K562 (cell line): ENCODE results near the gene CLIC1. TPM values are rescaled to one million over a fixed set of nuclear protein-coding genes. Genes with fewer than 3 reads are reported as not detected.

ENCODE experiments used
- ATF1 ChIP-seq, 2 experiments: fragments of 450-650 bp in 1 of 2; IDR thresholded peaks; 2 replicates each; pipeline ENCODE4 v1.6.1; 2016; ENCODE audit warnings: missing compliant biosample characterization in 1 of 2, missing genetic modification characterization in 1 of 2
- CTCFL ChIP-seq: IDR thresholded peaks from 2 replicates; pipeline ENCODE4 v1.6.1; 2011; ENCODE audit warnings: borderline replicate concordance, low read depth, mild to moderate bottlenecking, moderate library complexity, low read length; ENCODE audit not compliant: insufficient read depth, poor library complexity, severe bottlenecking
- DACH1 ChIP-seq: fragments of 450-650 bp; IDR thresholded peaks from 2 replicates; pipeline ENCODE4 v1.6.1; 2018; ENCODE audit not compliant: partially characterized antibody
- E2F1 ChIP-seq: sonication (generic); formaldehyde crosslinking; IDR thresholded peaks from 2 replicates; pipeline ENCODE4 v1.8.1; 2023; ENCODE audit warnings: mild to moderate bottlenecking, missing genetic modification reagents, moderate library complexity
- E2F3 ChIP-seq: fragments of 250-450 bp; sonication (Bioruptor Pico); IDR thresholded peaks from 2 replicates; pipeline ENCODE4 v1.4.0; 2020; ENCODE audit warnings: mild to moderate bottlenecking
- GTF2F1 ChIP-seq: IDR thresholded peaks from 2 replicates; pipeline ENCODE4 v1.6.1; 2011; ENCODE audit warnings: low read depth, low read length, improper control_type of control experiment
- MTA1 ChIP-seq: fragments of 450-650 bp; IDR thresholded peaks from 2 replicates; pipeline ENCODE4 v1.6.1; 2017; ENCODE audit warnings: borderline replicate concordance
- NCOA1 ChIP-seq: fragments of 450-650 bp; IDR thresholded peaks from 2 replicates; pipeline ENCODE4 v1.6.1; 2016; ENCODE audit warnings: low read depth
- NFE2 ChIP-seq: IDR thresholded peaks from 2 replicates; pipeline ENCODE4 v1.6.1; 2014; ENCODE audit warnings: antibody characterized with exemption, low read depth
- PCBP1 ChIP-seq: fragments of 200-400 bp; formaldehyde crosslinking; IDR thresholded peaks from 2 replicates; pipeline ENCODE4 v1.6.1; 2018; ENCODE audit warnings: mild to moderate bottlenecking, low read depth, low read length; ENCODE audit not compliant: poor library complexity, severe bottlenecking
- POLR2H ChIP-seq: IDR thresholded peaks from 2 replicates; pipeline ENCODE4 v1.6.1; 2016; ENCODE audit warnings: missing genetic modification characterization, low read depth, mild to moderate bottlenecking, control low read depth, missing compliant biosample characterization, moderate library complexity
- PPARD ChIP-seq: fragments of 250-450 bp; sonication (Bioruptor Pico); IDR thresholded peaks from 2 replicates; pipeline ENCODE4 v1.8.0; 2022; ENCODE audit warnings: inconsistent platforms, mild to moderate bottlenecking, moderate library complexity
- RBM34 ChIP-seq: fragments of 200-400 bp; formaldehyde crosslinking; IDR thresholded peaks from 2 replicates; pipeline ENCODE4 v1.6.1; 2018; ENCODE audit warnings: low read length, borderline replicate concordance; ENCODE audit not compliant: insufficient read depth
- SAFB ChIP-seq: fragments of 200-400 bp; formaldehyde crosslinking; IDR thresholded peaks from 2 replicates; pipeline ENCODE4 v1.6.1; 2017; ENCODE audit warnings: low read depth, low read length, borderline replicate concordance
- SIN3A ChIP-seq, 2 experiments: fragments of 150-350 bp in 1 of 2; IDR thresholded peaks; 2 replicates each; pipeline ENCODE4 v1.6.1; 2011 to 2016; ENCODE audit warnings: borderline replicate concordance in 2 of 2, low read depth in 2 of 2, low read length in 2 of 2, mild to moderate bottlenecking in 2 of 2, moderate library complexity in 2 of 2; ENCODE audit not compliant: control insufficient read depth in 1 of 2
- STAT6 ChIP-seq: sonication (generic); formaldehyde crosslinking; IDR thresholded peaks from 2 replicates; pipeline ENCODE4 v1.8.1; 2023; ENCODE audit warnings: mild to moderate bottlenecking, missing genetic modification reagents
- ZBTB8A ChIP-seq: fragments of 450-650 bp; IDR thresholded peaks from 2 replicates; pipeline ENCODE4 v1.6.1; 2018; ENCODE audit warnings: mild to moderate bottlenecking, moderate library complexity; ENCODE audit not compliant: partially characterized antibody
- ZFP30 ChIP-seq: fragments of 250-450 bp; sonication (Bioruptor Pico); IDR thresholded peaks from 2 replicates; pipeline ENCODE4 v1.8.0; 2022; ENCODE audit warnings: moderate library complexity, mild to moderate bottlenecking, inconsistent platforms, borderline replicate concordance
- polyA plus RNA-seq, 8 experiments: library from polyadenylated mRNA; depleted of rRNA in 4 of 8; stranded (reverse) in 5 of 8; unstranded in 3 of 8; fragments of >200 nt; fragmentation: Nextera tagmentation in 2 of 8; fragmentation: Illumina TruSeq in 1 of 8; extraction: Ambion mirVana in 2 of 8; extraction: Trizol in 1 of 8; gene quantifications; 2 replicates each; pipeline versions ENCODE4 v1.2.1 to v1.2.3, GENCODE V29; 2011 to 2014; ENCODE audit warnings: inconsistent platforms in 1 of 8, missing spikeins in 1 of 8
- total RNA-seq, 7 experiments: library from RNA; depleted of rRNA in 6 of 7; stranded (reverse); fragments of >200 nt in 6 of 7; fragmentation: Illumina TruSeq in 2 of 7; extraction: Trizol in 2 of 7; gene quantifications; 2 replicates each; pipeline versions ENCODE4 v1.2.1 to v1.2.3, GENCODE V29; 2011 to 2021; ENCODE audit warnings: low replicate concordance in 1 of 7
- TF ChIP-seq, protein P1 (sequence below): fragments of 250-450 bp; sonication (Bioruptor Pico); IDR thresholded peaks from 2 replicates; pipeline ENCODE4 v1.8.0; 2021; ENCODE audit warnings: moderate library complexity, mild to moderate bottlenecking, inconsistent platforms

The CLIC1 gene
- total and polyA plus RNA-seq, 9 of the 15 experiments (the other 6 are each of a cell fraction or from before 2014, with no cell fraction given), result 1,267 to 2,419 (median 1,808) TPM

DNA sequence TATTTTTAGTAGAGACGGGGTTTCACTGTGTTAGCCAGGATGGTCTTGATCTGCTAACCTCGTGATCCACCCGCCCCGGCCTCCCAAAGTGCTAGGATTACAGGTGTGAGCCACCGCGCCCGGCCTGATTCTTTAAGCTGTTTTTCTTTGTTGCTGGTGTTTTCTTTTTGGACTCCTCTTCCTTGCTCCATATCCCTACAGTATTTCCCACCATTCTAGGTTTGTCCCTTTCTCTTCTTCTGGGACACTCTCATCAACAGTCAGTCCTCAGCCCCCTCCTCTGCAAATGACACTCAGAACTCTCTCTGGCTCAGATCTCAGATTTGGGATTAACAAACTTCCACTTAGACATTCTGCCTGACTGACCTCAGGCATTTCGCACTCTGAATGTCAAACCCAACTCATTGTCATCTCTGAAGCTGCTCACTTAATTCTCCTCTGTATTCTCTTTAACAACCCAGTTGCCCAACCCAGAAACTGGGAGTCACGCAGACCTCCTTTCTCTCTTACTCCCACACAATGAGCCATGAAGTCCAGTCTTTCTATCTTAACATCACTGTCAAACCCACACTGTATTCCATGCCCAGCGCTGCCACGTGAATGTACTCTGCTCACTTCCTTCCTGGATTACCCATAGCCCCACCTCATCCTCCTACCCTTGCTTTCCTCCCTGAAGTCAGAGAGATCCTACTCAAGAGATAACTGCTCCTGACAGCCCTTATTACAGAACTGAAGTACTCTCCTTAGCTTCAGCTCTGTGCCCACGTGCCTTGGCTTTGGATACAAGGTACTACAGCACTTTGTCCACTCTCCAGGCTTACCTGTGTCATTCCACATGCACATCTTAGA is 10.6 kb downstream of the CLIC1 start (continued):
- no peak for TF ChIP-seq STAT6 (CRISPR knock-in tag)
- TF ChIP-seq ATF1 (CRISPR knock-in tag; IDR thresholded peaks at IDR 0.05), result no peak
- TF ChIP-seq ATF1 (tag; IDR thresholded peaks at IDR 0.05), result peak; percentile 68
- TF ChIP-seq SIN3A (IDR thresholded peaks at IDR 0.05; ENCODE audit: borderline replicate concordance in 2 of 2, control insufficient read depth in 1 of 2, low read depth in 2 of 2, low read length in 2 of 2), result peak in 1 of 2 experiments; percentile 57; a peak in 1 of 4 replicates
- no peak for TF ChIP-seq PCBP1
- peak; percentile 74; the same call in 1 of the 2 replicates for TF ChIP-seq E2F3
- no peak for TF ChIP-seq SAFB
- TF ChIP-seq PPARD (CRISPR knock-in tag), result no peak
- TF ChIP-seq E2F1, result no peak
- no peak for TF ChIP-seq RBM34
- TF ChIP-seq, protein P1, sequence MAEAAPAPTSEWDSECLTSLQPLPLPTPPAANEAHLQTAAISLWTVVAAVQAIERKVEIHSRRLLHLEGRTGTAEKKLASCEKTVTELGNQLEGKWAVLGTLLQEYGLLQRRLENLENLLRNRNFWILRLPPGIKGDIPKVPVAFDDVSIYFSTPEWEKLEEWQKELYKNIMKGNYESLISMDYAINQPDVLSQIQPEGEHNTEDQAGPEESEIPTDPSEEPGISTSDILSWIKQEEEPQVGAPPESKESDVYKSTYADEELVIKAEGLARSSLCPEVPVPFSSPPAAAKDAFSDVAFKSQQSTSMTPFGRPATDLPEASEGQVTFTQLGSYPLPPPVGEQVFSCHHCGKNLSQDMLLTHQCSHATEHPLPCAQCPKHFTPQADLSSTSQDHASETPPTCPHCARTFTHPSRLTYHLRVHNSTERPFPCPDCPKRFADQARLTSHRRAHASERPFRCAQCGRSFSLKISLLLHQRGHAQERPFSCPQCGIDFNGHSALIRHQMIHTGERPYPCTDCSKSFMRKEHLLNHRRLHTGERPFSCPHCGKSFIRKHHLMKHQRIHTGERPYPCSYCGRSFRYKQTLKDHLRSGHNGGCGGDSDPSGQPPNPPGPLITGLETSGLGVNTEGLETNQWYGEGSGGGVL (CRISPR knock-in tag), result no peak
- peak; percentile 42; the same call in 1 of the 2 replicates for TF ChIP-seq MTA1
- TF ChIP-seq ZBTB8A, result no peak
- TF ChIP-seq NFE2, result no peak
- no peak for TF ChIP-seq CTCFL
- TF ChIP-seq DACH1, result no peak
- TF ChIP-seq POLR2H (tag), result no peak
- no peak for TF ChIP-seq NCOA1
- no peak for TF ChIP-seq ZFP30 (CRISPR knock-in tag)
- TF ChIP-seq GTF2F1, result no peak
